HEK293 (cell line): ENCODE data around the gene SLFN5.

Experiments
- SCRT2 ChIP-seq: fragments of 450-650 bp; formaldehyde crosslinking; IDR thresholded peaks from 2 replicates; pipeline ENCODE4 v1.5.1; 2016; ENCODE audit warnings: missing biosample characterization, missing genetic modification characterization
- TCF7L2 ChIP-seq: IDR thresholded peaks from 2 replicates; pipeline ENCODE4 v1.6.1; 2011; ENCODE audit warnings: low read depth, mild to moderate bottlenecking, inconsistent platforms, low read length, moderate library complexity, borderline replicate concordance
- ZBTB21 ChIP-seq: fragments of 450-650 bp; formaldehyde crosslinking; IDR thresholded peaks from 2 replicates; pipeline ENCODE4 v1.5.1; 2017; ENCODE audit warnings: missing biosample characterization, missing genetic modification characterization
- ZFP3 ChIP-seq: fragments of 450-650 bp; formaldehyde crosslinking; IDR thresholded peaks from 2 replicates; pipeline ENCODE4 v1.5.1; 2016; ENCODE audit warnings: low read depth, missing biosample characterization, missing genetic modification characterization
- ZFP41 ChIP-seq: fragments of 450-650 bp; formaldehyde crosslinking; IDR thresholded peaks from 2 replicates; pipeline ENCODE4 v1.5.1; 2016; ENCODE audit warnings: missing biosample characterization, missing genetic modification characterization, borderline replicate concordance
- ZNF184 ChIP-seq: fragments of 450-650 bp; IDR thresholded peaks from 2 replicates; pipeline ENCODE4 v1.5.1; 2018; ENCODE audit warnings: missing biosample characterization, mild to moderate bottlenecking, missing genetic modification characterization
- ZNF366 ChIP-seq: fragments of 450-650 bp; formaldehyde crosslinking; conservative IDR thresholded peaks from 2 replicates; pipeline ENCODE4 v1.5.1; 2016; ENCODE audit warnings: missing biosample characterization, missing genetic modification characterization
- TF ChIP-seq, protein P1 (sequence below): fragments of 450-650 bp; formaldehyde crosslinking; IDR thresholded peaks from 2 replicates; pipeline ENCODE4 v1.5.1; 2016; ENCODE audit warnings: missing biosample characterization, missing genetic modification characterization
- TF ChIP-seq, protein P2 (sequence below): fragments of 450-650 bp; formaldehyde crosslinking; IDR thresholded peaks from 2 replicates; pipeline ENCODE4 v1.5.1; 2016; ENCODE audit warnings: missing biosample characterization, missing genetic modification characterization
- TF ChIP-seq, protein P3 (sequence below): fragments of 450-650 bp; formaldehyde crosslinking; IDR thresholded peaks from 2 replicates; pipeline ENCODE4 v1.5.1; 2017; ENCODE audit warnings: missing biosample characterization, mild to moderate bottlenecking, missing genetic modification characterization, moderate library complexity
- TF ChIP-seq, protein P4 (sequence below): fragments of 450-650 bp; formaldehyde crosslinking; IDR thresholded peaks from 2 replicates; pipeline ENCODE4 v1.5.1; 2016; ENCODE audit warnings: missing biosample characterization, missing genetic modification characterization, borderline replicate concordance
- TF ChIP-seq, protein P5 (sequence below): fragments of 450-650 bp; formaldehyde crosslinking; IDR thresholded peaks from 2 replicates; pipeline ENCODE4 v1.5.1; 2016; ENCODE audit warnings: missing biosample characterization, missing genetic modification characterization

DNA sequence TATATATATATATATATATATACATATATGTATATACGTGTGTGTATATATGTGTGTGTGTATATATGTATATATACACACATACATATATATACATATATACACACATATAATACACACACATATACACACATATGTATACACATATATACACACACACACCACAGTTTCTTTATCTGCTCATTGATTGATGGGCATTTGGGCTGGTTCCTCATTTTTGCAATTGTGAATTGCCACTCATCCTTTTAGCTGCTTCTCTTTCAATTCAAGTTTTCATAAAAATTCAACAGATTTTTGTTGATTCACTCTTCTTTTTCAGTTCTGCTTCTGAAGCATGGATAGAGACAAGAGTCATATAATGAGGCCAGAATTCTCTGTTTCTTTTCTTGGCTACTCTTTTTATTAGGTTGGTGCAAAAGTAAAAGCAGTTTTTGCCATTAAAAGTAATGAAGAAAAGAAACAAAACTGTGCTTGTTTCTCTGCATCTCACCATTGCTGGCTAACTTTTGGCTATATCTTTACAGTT is 44.5 kb downstream of the SLFN5 start:
- TF ChIP-seq, protein P1, sequence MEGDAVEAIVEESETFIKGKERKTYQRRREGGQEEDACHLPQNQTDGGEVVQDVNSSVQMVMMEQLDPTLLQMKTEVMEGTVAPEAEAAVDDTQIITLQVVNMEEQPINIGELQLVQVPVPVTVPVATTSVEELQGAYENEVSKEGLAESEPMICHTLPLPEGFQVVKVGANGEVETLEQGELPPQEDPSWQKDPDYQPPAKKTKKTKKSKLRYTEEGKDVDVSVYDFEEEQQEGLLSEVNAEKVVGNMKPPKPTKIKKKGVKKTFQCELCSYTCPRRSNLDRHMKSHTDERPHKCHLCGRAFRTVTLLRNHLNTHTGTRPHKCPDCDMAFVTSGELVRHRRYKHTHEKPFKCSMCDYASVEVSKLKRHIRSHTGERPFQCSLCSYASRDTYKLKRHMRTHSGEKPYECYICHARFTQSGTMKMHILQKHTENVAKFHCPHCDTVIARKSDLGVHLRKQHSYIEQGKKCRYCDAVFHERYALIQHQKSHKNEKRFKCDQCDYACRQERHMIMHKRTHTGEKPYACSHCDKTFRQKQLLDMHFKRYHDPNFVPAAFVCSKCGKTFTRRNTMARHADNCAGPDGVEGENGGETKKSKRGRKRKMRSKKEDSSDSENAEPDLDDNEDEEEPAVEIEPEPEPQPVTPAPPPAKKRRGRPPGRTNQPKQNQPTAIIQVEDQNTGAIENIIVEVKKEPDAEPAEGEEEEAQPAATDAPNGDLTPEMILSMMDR (tag by site-specific recombination) = no peak
- no peak for TF ChIP-seq ZFP41 (tag by site-specific recombination)
- TF ChIP-seq, protein P2, sequence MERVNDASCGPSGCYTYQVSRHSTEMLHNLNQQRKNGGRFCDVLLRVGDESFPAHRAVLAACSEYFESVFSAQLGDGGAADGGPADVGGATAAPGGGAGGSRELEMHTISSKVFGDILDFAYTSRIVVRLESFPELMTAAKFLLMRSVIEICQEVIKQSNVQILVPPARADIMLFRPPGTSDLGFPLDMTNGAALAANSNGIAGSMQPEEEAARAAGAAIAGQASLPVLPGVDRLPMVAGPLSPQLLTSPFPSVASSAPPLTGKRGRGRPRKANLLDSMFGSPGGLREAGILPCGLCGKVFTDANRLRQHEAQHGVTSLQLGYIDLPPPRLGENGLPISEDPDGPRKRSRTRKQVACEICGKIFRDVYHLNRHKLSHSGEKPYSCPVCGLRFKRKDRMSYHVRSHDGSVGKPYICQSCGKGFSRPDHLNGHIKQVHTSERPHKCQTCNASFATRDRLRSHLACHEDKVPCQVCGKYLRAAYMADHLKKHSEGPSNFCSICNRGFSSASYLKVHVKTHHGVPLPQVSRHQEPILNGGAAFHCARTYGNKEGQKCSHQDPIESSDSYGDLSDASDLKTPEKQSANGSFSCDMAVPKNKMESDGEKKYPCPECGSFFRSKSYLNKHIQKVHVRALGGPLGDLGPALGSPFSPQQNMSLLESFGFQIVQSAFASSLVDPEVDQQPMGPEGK (tag by site-specific recombination) = no peak
- no peak for TF ChIP-seq ZNF366
- TF ChIP-seq TCF7L2 = no peak
- TF ChIP-seq, protein P3, sequence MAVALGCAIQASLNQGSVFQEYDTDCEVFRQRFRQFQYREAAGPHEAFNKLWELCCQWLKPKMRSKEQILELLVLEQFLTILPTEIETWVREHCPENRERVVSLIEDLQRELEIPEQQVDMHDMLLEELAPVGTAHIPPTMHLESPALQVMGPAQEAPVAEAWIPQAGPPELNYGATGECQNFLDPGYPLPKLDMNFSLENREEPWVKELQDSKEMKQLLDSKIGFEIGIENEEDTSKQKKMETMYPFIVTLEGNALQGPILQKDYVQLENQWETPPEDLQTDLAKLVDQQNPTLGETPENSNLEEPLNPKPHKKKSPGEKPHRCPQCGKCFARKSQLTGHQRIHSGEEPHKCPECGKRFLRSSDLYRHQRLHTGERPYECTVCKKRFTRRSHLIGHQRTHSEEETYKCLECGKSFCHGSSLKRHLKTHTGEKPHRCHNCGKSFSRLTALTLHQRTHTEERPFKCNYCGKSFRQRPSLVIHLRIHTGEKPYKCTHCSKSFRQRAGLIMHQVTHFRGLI (tag by site-specific recombination) = no peak
- TF ChIP-seq, protein P4, sequence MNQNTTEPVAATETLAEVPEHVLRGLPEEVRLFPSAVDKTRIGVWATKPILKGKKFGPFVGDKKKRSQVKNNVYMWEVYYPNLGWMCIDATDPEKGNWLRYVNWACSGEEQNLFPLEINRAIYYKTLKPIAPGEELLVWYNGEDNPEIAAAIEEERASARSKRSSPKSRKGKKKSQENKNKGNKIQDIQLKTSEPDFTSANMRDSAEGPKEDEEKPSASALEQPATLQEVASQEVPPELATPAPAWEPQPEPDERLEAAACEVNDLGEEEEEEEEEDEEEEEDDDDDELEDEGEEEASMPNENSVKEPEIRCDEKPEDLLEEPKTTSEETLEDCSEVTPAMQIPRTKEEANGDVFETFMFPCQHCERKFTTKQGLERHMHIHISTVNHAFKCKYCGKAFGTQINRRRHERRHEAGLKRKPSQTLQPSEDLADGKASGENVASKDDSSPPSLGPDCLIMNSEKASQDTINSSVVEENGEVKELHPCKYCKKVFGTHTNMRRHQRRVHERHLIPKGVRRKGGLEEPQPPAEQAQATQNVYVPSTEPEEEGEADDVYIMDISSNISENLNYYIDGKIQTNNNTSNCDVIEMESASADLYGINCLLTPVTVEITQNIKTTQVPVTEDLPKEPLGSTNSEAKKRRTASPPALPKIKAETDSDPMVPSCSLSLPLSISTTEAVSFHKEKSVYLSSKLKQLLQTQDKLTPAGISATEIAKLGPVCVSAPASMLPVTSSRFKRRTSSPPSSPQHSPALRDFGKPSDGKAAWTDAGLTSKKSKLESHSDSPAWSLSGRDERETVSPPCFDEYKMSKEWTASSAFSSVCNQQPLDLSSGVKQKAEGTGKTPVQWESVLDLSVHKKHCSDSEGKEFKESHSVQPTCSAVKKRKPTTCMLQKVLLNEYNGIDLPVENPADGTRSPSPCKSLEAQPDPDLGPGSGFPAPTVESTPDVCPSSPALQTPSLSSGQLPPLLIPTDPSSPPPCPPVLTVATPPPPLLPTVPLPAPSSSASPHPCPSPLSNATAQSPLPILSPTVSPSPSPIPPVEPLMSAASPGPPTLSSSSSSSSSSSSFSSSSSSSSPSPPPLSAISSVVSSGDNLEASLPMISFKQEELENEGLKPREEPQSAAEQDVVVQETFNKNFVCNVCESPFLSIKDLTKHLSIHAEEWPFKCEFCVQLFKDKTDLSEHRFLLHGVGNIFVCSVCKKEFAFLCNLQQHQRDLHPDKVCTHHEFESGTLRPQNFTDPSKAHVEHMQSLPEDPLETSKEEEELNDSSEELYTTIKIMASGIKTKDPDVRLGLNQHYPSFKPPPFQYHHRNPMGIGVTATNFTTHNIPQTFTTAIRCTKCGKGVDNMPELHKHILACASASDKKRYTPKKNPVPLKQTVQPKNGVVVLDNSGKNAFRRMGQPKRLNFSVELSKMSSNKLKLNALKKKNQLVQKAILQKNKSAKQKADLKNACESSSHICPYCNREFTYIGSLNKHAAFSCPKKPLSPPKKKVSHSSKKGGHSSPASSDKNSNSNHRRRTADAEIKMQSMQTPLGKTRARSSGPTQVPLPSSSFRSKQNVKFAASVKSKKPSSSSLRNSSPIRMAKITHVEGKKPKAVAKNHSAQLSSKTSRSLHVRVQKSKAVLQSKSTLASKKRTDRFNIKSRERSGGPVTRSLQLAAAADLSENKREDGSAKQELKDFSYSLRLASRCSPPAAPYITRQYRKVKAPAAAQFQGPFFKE (tag by site-specific recombination) = no peak
- TF ChIP-seq ZBTB21 (tag by site-specific recombination) = no peak
- TF ChIP-seq ZNF184 (tag by site-specific recombination) = no peak
- TF ChIP-seq SCRT2 = no peak
- TF ChIP-seq ZFP3 (tag by site-specific recombination) = no peak
- TF ChIP-seq, protein P5, sequence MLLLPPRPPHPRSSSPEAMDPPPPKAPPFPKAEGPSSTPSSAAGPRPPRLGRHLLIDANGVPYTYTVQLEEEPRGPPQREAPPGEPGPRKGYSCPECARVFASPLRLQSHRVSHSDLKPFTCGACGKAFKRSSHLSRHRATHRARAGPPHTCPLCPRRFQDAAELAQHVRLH (tag by site-specific recombination) = no peak
